AG04449 (cell line): ENCODE data around the gene IKZF2.

Experiments used
- CTCF ChIA-PET: fragments of 350-600 bp; formaldehyde crosslinking; extraction: SDS; loops from one replicate; lab custom pipeline; 2021; ENCODE audit warnings: antibody characterized with exemption; lab: Yijun Ruan, JAX
- POLR2A ChIA-PET: fragments of 400-600, 350-600 bp; formaldehyde crosslinking; extraction: SDS; loops from one replicate; lab custom pipeline; 2020; ENCODE audit warnings: antibody characterized with exemption, inconsistent platforms; lab: Yijun Ruan, JAX
- DNase-seq: peaks from one replicate; pipeline ENCODE4 v3.0.0-alpha.2; 2010; ENCODE audit warnings: low read depth, low spot score
- H3K4me3 ChIP-seq: 2 replicates; pipeline ENCODE4 v1.5.1; 2011; ENCODE audit warnings: low read depth, mild to moderate bottlenecking, control low read depth, low read length
- CTCF ChIP-seq: IDR thresholded peaks from one replicate; pipeline ENCODE4 v1.5.1; 2011; ENCODE audit warnings: mild to moderate bottlenecking, moderate library complexity, low read length, control low read depth, inconsistent platforms; ENCODE audit not compliant: insufficient read depth; ENCODE audit errors: missing control alignments

IKZF2 gene

DNA sequence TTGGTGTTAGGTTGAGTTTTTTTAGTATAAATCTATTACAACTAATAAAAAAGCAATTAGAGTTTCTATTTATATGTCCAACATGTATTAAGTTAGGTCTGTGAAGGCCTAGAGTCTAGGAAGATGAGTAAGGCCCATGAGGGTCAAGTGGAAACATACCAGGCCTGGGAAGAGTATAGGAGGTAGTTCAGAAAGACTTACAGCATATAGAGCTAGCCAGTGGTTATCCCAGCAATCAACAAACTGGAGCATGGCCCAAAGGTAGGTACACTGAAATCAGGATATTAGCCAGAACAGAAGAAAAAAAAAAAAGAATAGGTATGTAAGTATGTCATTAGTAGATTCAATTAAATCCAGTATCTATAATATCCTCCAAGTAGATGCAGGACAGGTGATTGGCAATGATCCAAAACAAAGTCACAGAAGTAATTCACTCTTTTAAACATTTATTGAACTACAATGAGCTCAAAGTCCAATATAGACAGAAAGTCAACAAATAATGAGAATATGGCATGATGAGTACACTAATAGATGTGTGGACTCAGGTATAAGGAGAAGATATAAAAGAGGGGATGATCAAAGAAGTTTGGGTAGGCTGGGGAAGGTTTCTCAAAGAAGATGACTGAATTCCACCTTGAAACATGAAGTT lies 70.3 kb downstream of the IKZF2 start:
- H3K4me3 ChIP-seq = no peak overlapping the region
- ChIA-PET POLR2A (no interaction called here), CTCF (interaction anchor here (0.7 kb wide), 1 partner anchor 8 kb away, joined by 3 read pairs; no protein-coding TSS in a partner anchor)
- no peak for TF ChIP-seq CTCF
- DNase-seq = no peak

DNA sequence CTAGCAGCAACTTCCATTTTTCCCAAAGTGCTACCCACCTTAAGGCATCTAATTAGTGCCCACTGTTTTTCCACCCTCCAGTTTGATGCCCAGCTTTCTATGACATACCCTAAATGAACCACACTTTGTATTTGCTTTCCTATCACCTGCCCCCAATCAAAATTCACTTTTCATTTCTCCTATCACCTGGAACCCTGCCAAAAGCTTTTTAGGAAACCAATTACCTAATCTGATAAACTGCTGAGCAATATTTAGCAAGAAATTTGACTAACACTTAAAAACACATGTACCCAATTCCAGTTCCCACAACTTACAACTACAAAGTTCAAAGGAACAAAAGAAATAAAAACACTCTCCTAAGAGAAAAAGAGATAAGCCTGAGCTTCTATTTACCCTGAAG lies 71.7 kb downstream of the IKZF2 start:
- CTCF ChIA-PET = interaction anchor here (0.7 kb wide), 1 partner anchor 302 kb away, joined by 4 read pairs; no protein-coding TSS in a partner anchor
- TF ChIP-seq CTCF = no peak
- no peak for DNase-seq
- H3K4me3 ChIP-seq = no peak overlapping the region
- POLR2A ChIA-PET = no interaction called here

DNA sequence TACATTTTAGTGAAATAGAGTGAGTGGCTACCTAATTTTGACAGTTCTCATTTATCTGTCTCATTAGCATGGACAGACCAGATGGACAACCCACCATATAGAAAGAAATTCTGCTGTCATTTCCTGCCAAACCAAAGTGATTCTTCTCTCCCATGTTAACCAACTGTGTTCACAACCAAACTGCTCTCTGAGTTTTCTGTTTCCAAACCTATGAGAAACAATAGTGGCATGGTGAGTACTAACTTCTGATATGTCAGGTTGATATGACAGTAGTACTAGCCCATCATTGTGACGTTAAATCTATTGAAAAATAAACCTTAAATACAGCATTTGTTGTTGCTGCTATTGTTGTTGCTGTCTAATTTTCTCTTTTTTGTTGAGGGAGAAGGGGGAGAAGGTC lies 72.7 kb downstream of the IKZF2 start:
- TF ChIP-seq CTCF = no peak
- no peak overlapping the region for H3K4me3 ChIP-seq
- POLR2A ChIA-PET = no interaction called here
- CTCF ChIA-PET = no interaction called here
- DNase-seq = no peak

- POLR2A ChIA-PET = no interaction called here
- DNase-seq = no peak
- TF ChIP-seq CTCF = no peak
- CTCF ChIA-PET = no interaction called here
- no peak overlapping the region for H3K4me3 ChIP-seq
These were observed 81.9 kb downstream of the IKZF2 start for GRCh38 chr2:213069531-213069930.

DNA sequence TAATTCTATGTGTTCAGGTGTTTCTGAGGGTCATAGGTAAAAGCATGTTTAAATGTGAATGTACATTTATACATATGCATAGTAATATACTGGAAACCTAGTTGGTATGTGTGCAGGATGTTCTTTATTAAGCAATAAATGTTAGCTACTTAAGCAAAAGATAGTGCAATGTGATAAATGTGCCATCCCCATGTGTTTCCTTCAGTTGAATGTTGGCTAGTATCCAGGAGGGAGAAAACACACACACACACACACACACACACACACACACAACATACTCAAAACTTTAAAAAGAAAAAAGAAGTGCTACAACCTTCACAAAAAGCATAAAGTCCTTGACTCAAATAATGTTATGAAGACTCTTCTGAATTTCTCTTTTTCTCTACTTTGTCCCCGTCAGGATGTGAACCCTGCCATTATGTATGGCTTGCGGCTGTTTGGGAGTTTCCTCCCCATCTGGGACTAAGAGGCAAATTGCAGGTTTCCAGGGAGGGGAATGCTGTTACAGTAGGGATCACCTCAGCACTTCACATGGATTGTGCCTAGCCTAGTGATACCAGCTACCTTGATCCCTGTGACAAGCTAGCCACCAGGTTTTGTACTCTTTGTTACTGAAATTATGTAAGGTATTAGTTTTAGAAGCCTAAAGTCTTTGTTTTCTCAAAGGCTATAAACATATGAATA lies 82.6 kb downstream of the IKZF2 start:
- ChIA-PET POLR2A (no interaction called here), CTCF (interaction anchor here (1.5 kb wide), 1 partner anchor 291 kb away, joined by 5 read pairs; no protein-coding TSS in a partner anchor)
- H3K4me3 ChIP-seq = no peak overlapping the region
- DNase-seq = no peak
- no peak for TF ChIP-seq CTCF

DNA sequence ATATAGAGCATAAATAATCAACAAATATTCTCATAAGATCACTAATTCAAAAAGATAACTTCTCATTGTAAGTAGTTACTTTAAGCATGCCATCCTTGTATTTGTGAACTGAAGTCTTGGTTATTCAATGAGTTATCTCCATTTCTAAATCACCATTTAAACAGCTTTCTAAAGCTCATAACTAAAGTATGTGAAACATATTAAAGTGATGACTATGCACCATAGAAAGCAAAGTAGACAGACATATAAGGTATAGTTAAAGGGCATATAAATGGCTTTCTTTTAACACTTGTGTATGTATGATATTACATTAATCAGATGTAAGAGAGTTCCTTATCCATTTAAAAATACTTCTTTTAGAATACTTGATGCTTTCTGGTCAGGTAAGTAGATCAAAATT lies 83.5 kb downstream of the IKZF2 start:
- no peak for DNase-seq
- ChIA-PET CTCF (interaction anchor here (1.5 kb wide), 1 partner anchor 290 kb away, joined by 5 read pairs; no protein-coding TSS in a partner anchor), POLR2A (interaction anchor here (0.6 kb wide), 1 partner anchor 191 kb away, joined by 3 read pairs; no protein-coding TSS in a partner anchor)

More for the DNA sequence above, 83.5 kb downstream of the IKZF2 start:
- no peak for TF ChIP-seq CTCF
- no peak overlapping the region for H3K4me3 ChIP-seq
